MM.1S (cell line): ENCODE results near the gene RIPK4.

Experiments
- DNase-seq: peaks from one replicate; pipeline ENCODE4 v3.0.0-alpha.2; 2015
- H2AFZ ChIP-seq: fragments of 300-600 bp; sonication (generic); 2 replicates; pipeline ENCODE4 v1.6.0; 2016; ENCODE audit warnings: antibody characterized with exemption, low read length
- H3F3A ChIP-seq: fragments of 300-600 bp; sonication (generic); 2 replicates; pipeline ENCODE4 v1.6.1; 2016; ENCODE audit warnings: mild to moderate bottlenecking, antibody characterized with exemption, low read length, moderate library complexity, mixed read lengths; ENCODE audit not compliant: insufficient read depth
- H3K27ac ChIP-seq: fragments of 300-600 bp; sonication (generic); 2 replicates; pipeline ENCODE4 v1.5.1; 2016; ENCODE audit warnings: mild to moderate bottlenecking, low read length
- H3K27me3 ChIP-seq: fragments of 300-600 bp; sonication (generic); replicated peaks from 2 replicates; pipeline ENCODE4 v1.6.0; 2016; ENCODE audit warnings: low read length; ENCODE audit not compliant: insufficient read depth
- H3K36me3 ChIP-seq: fragments of 300-600 bp; sonication (generic); replicated peaks from 2 replicates; pipeline ENCODE4 v1.6.1; 2016; ENCODE audit warnings: mild to moderate bottlenecking, low read length, mixed read lengths; ENCODE audit not compliant: insufficient read depth
- H3K4me1 ChIP-seq: fragments of 300-600 bp; sonication (generic); 2 replicates; pipeline ENCODE4 v1.6.1; 2016; ENCODE audit warnings: low read length, mixed read lengths
- H3K4me2 ChIP-seq: fragments of 300-600 bp; sonication (generic); 2 replicates; pipeline ENCODE4 v1.6.0; 2016; ENCODE audit warnings: low read depth, low read length
- H3K4me3 ChIP-seq: fragments of 300-600 bp; sonication (generic); 2 replicates; pipeline ENCODE4 v1.5.1; 2016; ENCODE audit warnings: low read length, mixed read lengths
- H3K79me2 ChIP-seq: fragments of 300-600 bp; sonication (generic); 2 replicates; pipeline ENCODE4 v1.6.1; 2016; ENCODE audit warnings: mixed run types, low read length, mixed read lengths
- H3K9ac ChIP-seq: fragments of 300-600 bp; sonication (generic); 2 replicates; pipeline ENCODE4 v1.6.1; 2016; ENCODE audit warnings: low read length, mixed read lengths
- H3K9me2 ChIP-seq: fragments of 300-600 bp; sonication (generic); replicated peaks from 2 replicates; pipeline ENCODE4 v1.6.1; 2016; ENCODE audit warnings: mild to moderate bottlenecking, low read length, mixed read lengths; ENCODE audit not compliant: insufficient read depth
- H3K9me3 ChIP-seq: fragments of 300-600 bp; sonication (generic); replicated peaks from 2 replicates; pipeline ENCODE4 v1.6.1; 2016; ENCODE audit warnings: mild to moderate bottlenecking, low read length, mixed read lengths; ENCODE audit not compliant: insufficient read depth
- H4K20me1 ChIP-seq: fragments of 300-600 bp; sonication (generic); 2 replicates; pipeline ENCODE4 v1.6.1; 2016; ENCODE audit warnings: mild to moderate bottlenecking, low read length, moderate library complexity, mixed read lengths; ENCODE audit not compliant: insufficient read depth
- EZH2 ChIP-seq: fragments of 300-600 bp; sonication (generic); optimal IDR thresholded peaks from 2 replicates; pipeline ENCODE3; 2017; ENCODE audit warnings: low read depth, mild to moderate bottlenecking, antibody characterized with exemption, low read length, mixed read lengths
- EZH2phosphoT487 ChIP-seq: fragments of 300-600 bp; sonication (generic); IDR thresholded peaks from 2 replicates; pipeline ENCODE4 v1.6.1; 2018; ENCODE audit warnings: antibody characterized with exemption, low read length
- TF ChIP-seq, protein P1 (sequence below): fragments of 300-600 bp; sonication (generic); IDR thresholded peaks from 2 replicates; pipeline ENCODE4 v1.5.1; 2016; ENCODE audit warnings: antibody characterized with exemption, low read length, mixed read lengths

Gene RIPK4

GRCh38 chr21:41731081-41731480, 35.8 kb downstream of the RIPK4 start:
- Histone ChIP-seq H3K4me1 (no peaks in the 10 kb centered on the region), H3K9me3 (no peaks in the 10 kb centered on the region), H2AFZ (no peak overlapping the region), H3K36me3 (no peaks in the 10 kb centered on the region), H3K27ac (no peak overlapping the region), H4K20me1 (no peaks in the 10 kb centered on the region), H3K4me3 (no peak overlapping the region), H3F3A (no peaks in the 10 kb centered on the region), H3K9me2 (no peaks in the 10 kb centered on the region; the same call in 1 of the 2 replicates), H3K9ac (no peak overlapping the region), H3K79me2 (no peaks in the 10 kb centered on the region), H3K4me2 (no peak overlapping the region), H3K27me3 (peaks cover 98% of the 10 kb centered on the region)
- TF ChIP-seq EZH2phosphoT487, result no peak
- TF ChIP-seq, protein P1, sequence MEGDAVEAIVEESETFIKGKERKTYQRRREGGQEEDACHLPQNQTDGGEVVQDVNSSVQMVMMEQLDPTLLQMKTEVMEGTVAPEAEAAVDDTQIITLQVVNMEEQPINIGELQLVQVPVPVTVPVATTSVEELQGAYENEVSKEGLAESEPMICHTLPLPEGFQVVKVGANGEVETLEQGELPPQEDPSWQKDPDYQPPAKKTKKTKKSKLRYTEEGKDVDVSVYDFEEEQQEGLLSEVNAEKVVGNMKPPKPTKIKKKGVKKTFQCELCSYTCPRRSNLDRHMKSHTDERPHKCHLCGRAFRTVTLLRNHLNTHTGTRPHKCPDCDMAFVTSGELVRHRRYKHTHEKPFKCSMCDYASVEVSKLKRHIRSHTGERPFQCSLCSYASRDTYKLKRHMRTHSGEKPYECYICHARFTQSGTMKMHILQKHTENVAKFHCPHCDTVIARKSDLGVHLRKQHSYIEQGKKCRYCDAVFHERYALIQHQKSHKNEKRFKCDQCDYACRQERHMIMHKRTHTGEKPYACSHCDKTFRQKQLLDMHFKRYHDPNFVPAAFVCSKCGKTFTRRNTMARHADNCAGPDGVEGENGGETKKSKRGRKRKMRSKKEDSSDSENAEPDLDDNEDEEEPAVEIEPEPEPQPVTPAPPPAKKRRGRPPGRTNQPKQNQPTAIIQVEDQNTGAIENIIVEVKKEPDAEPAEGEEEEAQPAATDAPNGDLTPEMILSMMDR, result no peak
- no peak for TF ChIP-seq EZH2
- DNase-seq, result no peak

DNA sequence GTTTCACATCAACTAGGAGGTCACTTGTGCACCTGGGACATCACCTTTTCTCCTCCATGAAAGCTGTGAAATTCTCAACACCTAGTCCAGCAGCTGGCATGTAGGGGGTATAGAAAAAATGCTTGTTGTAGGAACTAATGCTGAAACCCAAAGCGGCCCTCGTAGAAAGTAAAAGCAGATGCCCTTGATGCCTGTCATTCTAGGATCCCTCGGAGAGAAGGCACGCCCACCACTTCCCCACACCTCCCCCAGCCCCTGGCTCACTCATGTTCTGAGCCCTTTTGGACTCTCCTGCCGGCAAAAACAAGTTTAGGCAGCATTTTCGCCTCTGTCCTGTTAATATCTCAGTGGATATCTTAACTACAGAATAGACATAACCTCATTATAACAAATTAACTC, 36.5 kb downstream of the RIPK4 start:
- Histone ChIP-seq H3K4me2 (no peak overlapping the region), H3K27me3 (peaks cover 100% of the 10 kb centered on the region), H3F3A (no peaks in the 10 kb centered on the region), H4K20me1 (no peaks in the 10 kb centered on the region), H3K9me2 (no peaks in the 10 kb centered on the region), H3K4me1 (no peaks in the 10 kb centered on the region), H3K36me3 (no peaks in the 10 kb centered on the region), H3K79me2 (no peaks in the 10 kb centered on the region), H3K4me3 (no peak overlapping the region), H3K9me3 (no peaks in the 10 kb centered on the region), H3K9ac (no peak overlapping the region), H2AFZ (no peak overlapping the region), H3K27ac (no peak overlapping the region)
- TF ChIP-seq, protein P1, result no peak
- TF ChIP-seq EZH2 (no peak), EZH2phosphoT487 (no peak)
- DNase-seq, result no peak

DNA sequence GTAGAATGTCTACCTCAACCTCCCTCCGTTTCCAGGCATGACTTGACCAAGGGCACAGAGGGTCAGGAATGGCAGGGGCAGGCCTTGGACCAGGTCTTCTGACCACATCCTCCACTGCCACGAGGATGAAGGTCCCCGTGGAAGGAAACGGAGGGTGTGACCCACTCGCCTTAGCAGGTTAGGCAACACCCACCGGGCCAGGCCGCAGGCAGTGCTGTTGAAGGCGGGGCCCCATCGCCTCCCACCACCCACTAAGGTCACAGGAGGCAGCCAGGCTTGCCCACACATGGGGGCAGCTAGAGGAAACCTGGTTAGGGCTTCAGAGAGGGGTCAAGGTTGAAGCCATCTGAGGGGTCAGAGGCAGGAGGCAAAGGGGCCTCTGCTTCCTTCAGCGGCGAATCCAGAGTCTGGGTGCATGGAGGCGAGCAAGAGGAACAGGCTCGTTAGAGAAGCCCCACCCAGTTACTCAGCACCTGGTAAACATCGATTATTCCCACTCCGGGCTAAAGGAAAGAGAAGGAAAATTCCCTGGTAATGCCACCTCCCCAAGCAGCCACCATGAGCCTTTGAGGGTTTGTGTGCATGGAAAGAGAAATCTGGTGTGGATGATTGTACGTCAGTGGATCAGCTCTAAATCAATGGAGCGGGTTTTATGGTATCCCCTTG, 37.0 kb downstream of the RIPK4 start:
- DNase-seq, result no peak
- H3K79me2 ChIP-seq, result no peaks in the 10 kb centered on the region

More for the DNA sequence above, 37.0 kb downstream of the RIPK4 start:
- no peaks in the 10 kb centered on the region for H3F3A ChIP-seq
- no peak overlapping the region for H3K4me2 ChIP-seq
- no peaks in the 10 kb centered on the region for H3K9me2 ChIP-seq
- H3K9ac ChIP-seq, result no peak overlapping the region
- H4K20me1 ChIP-seq, result no peaks in the 10 kb centered on the region
- H3K4me3 ChIP-seq, result no peak overlapping the region
- no peaks in the 10 kb centered on the region for H3K4me1 ChIP-seq
- no peak for TF ChIP-seq EZH2
- TF ChIP-seq EZH2phosphoT487, result no peak
- TF ChIP-seq, protein P1, result no peak
- no peaks in the 10 kb centered on the region for H3K36me3 ChIP-seq
- peaks cover 98% of the 10 kb centered on the region for H3K27me3 ChIP-seq
- H3K9me3 ChIP-seq, result no peaks in the 10 kb centered on the region
- no peak overlapping the region for H3K27ac ChIP-seq
- H2AFZ ChIP-seq, result no peak overlapping the region
